Measurements from ENCODE around the gene RRP9. TPM values are rescaled to one million over a fixed set of nuclear protein-coding genes. Genes with fewer than 3 reads are reported as not detected.

RRP9 gene
- total RNA-seq, 1 donor = 22.5 TPM

GRCh38 chr3:51937611-51938450 lies 3.9 kb downstream of the RRP9 start:
- no peak for DNase-seq (ENCODE audit: low read depth)
- H3K4me3 ChIP-seq (ENCODE audit: low read depth, low read length) = no peak overlapping the region
- no peak for TF ChIP-seq CTCF (IDR thresholded peaks at IDR 0.05; ENCODE audit: insufficient read depth, low read depth, low read length)

GRCh38 chr3:51937014-51937413 lies 4.7 kb downstream of the RRP9 start:
- no peak overlapping the region for H3K4me3 ChIP-seq (ENCODE audit: low read depth, low read length)
- no peak for TF ChIP-seq CTCF (IDR thresholded peaks at IDR 0.05; ENCODE audit: insufficient read depth, low read depth, low read length)
- no peak for DNase-seq (ENCODE audit: low read depth)

- no peak for DNase-seq (ENCODE audit: low read depth)
- H3K4me3 ChIP-seq (ENCODE audit: low read depth, low read length) = no peak overlapping the region
- TF ChIP-seq CTCF (IDR thresholded peaks at IDR 0.05; ENCODE audit: insufficient read depth, low read depth, low read length) = no peak
Observed at GRCh38 chr3:51935886-51936755, 5.6 kb downstream of the RRP9 start.

GRCh38 chr3:51934991-51935885 lies 6.5 kb downstream of the RRP9 start:
- no peak overlapping the region for H3K4me3 ChIP-seq (ENCODE audit: low read depth, low read length)
- TF ChIP-seq CTCF (IDR thresholded peaks at IDR 0.05; ENCODE audit: insufficient read depth, low read depth, low read length) = no peak
- DNase-seq (ENCODE audit: low read depth) = no peak

GRCh38 chr3:51934139-51934850 lies 7.4 kb downstream of the RRP9 start:
- TF ChIP-seq CTCF (IDR thresholded peaks at IDR 0.05; ENCODE audit: insufficient read depth, low read depth, low read length) = no peak
- H3K4me3 ChIP-seq (ENCODE audit: low read depth, low read length) = no peak overlapping the region

More at GRCh38 chr3:51934139-51934850, 7.4 kb downstream of the RRP9 start:
- no peak for DNase-seq (ENCODE audit: low read depth)
